NCI-H1092 (cell line): ENCODE results near the gene ILF2.
A peak's percentile ranks its signal among the peaks of the same experiment; 100 is the strongest.
"Not testable (repeated sequence)": the region's sequence is repeated elsewhere in the genome, so short reads cannot be mapped to it uniquely, and the experiment has no call there.

Experiments used
- DNase-seq: peaks from one replicate; lab custom pipeline; 2025; lab: John Stamatoyannopoulos, UW

ILF2 gene

DNA sequence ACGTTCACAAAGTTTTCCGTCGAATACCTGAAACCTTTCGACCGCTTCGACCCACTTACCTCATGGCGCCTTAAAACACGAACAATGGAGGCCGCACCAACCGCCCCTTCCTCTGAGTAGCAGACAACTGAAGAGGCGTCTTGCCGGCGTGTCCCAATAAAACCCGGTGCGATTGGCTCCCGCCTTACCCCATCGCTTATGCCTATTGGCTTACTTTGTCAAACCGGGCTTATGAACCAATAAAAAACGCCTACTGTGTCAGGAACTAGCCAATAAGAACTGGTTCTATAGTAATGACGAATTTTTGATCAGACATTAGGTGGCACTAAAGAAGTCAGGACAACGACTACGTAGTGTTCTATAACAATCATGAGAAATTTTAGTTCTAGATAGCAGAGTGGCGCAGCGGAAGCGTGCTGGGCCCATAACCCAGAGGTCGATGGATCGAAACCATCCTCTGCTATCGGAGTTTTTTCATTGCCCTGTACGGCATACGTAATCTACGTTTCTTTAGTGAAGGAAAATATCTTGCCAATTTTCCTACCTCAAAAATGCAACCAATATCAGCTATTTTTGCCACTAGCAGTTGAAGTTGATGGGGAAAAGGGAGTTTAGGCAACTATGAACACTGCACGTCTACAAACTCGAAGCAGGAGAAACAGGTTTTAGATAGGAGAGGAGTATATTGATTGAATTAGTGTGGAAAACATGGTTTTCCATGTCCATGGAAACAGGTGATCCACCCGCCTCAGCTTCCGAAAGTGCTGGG, at the start of gene ILF2:
TSS of gene ILF2 (minus strand) at position 135 of the 769 bp plus-strand sequence. CDS start at position 64, 71 bp downstream.
- peak; percentile 99 for DNase-seq

DNA sequence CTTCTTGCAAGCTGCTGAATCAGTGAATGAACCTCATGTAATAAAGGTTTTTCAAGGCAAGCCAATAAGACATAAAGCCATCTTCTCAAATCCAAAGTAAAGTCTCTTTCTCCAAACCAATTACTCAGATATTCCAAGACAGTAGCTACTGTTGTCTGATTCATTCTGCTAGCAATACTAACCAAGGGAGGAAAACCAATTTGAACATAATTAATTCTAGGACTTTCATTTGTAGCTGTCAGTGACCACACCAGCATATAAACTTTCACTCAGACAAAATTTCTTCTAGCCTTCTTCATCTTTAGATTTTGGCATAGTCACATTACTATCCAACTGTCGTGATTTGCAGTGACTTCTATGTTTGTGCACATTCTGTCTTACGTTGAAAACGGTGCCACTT, 46.5 kb upstream of the ILF2 start:
- DNase-seq = no peak

DNA sequence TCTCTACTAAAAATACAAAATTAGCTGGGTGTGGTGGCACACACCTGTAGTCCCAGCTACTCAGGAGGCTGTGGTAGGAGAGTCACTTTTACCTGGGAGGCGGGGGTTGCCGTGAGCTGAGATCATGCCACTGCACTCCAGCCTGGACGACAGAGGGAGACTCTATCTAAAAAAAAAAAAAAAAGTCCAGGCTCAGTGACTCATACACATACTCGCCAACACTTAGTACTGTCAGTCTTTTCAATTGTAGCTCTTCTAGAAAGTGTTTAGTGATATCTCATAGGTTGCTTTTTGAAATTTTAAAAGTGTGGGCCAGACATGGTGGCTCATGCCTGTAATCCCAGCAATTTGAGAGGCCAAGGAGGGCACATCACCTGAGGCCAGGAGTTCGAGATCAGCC, 45.4 kb upstream of the ILF2 start:
- DNase-seq = not testable (repeated sequence)

- DNase-seq = no peak
These were observed 40.2 kb upstream of the ILF2 start for GRCh38 chr1:153711026-153711425.

DNA sequence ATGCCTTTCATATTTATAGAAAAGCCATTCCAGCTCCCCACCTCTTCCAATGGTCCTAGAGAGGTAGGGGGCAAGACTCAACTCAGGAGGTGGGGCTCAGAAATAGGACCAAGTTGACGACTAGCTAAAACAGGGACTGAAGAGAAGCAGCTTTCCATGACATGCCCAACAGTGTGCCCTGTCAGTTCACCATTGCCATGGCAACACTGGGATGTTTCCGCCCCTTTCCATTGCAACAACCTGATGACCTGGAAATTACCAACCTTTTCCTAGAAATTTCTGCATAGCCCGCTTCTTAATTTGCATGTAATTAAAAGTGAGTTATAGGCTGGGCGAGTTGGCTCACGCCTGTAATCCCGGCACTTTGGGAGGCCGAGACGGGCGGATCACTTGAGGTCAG, 34.7 kb upstream of the ILF2 start:
- no peak for DNase-seq

DNA sequence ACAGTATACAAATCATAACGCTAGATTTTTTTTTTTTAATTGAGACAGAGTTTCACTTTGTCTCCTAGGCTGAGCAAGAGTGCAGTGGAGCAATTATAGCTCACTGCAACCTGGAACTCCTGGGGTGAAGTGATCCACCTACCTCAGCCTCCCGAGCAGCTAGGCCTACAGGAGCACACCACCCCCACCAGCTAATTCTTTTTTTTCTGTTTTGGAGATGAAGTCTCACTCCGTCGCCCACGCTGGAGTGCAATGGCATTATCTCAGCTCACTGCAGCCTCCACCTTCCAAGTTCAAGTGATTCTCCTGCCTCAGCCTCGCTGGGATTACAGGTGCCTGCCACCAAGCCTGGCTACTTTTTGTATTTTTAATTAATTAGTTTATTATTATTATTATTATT, 29.0 kb upstream of the ILF2 start:
- DNase-seq = no peak

DNA sequence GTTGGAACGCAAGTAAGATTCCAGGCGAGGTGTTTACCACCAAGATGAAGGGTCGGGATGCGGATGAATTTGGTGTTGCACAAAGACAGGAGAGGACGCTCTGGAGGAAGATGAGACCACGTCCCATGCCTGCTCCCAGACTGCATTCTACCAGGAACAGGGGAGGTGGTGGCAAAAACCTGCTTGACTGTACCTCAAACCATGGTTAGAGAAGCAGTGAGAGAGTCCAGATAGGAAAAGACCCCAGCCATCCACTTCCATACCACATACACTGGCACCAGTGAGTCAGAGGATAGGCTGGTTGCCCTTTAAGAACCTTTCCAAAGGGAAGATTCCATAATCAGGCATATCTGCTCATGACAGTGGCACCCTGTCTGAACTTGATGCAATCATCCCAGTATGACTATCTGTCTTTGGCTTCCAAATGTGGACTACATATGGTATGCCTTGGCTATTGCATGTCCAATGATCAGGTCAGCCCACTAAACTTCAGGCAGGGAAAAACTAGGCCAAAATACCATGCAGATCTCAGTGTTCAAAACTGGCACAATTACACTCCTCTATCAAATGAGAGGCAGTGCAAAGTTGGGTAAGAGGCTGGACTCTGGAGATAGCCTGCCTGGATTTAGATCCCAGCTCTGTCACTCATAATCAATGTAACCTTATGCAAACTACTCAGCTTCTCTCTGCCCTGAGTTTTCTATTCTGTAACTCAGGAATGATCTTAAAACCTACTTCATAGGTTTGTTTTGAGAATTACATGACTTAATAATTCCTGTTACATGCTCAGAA, 28.3 kb upstream of the ILF2 start:
- no peak for DNase-seq

DNA sequence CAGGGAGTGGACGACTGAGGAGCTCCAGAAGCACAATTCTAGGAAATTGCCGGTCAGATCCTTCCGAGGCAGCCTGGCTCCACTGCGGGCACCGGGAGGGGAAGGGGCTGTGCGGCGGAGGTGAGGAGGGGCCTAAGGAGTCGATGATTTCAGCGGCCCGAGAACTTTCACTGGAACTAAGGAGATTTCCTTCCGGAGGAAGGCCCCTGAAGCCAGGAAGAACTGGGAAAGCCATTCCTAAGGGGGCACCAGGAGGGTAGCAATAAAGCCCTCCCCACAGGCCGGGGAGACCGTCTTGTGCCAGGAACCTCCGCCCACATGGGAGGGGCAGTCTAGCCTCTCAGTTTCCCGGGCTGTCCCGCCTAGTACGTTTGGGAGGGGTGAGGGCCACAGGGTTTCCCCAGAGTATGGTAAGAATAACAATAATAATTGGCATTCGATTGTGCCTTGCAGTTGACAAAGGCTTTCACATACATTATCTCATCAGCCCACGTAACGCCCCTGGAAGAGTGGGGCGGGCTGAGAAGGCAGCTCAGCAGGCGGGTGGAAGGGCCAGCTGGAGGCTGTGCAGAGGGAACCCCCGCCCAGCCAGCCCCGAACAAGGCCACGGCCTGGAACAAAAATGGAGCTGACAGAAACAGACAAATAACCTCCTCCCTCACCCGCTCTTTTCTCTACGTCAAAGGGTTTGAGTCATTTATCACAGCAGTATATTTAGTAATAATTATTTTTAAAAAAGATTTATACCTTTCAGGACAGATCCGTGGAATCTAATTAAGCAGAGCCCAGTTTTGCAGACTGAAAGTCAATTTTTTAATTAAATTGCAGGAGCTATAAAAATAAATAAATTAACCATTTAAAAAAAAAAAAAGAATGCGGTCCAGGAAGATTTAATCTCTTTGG, 27.5 kb upstream of the ILF2 start:
- no peak for DNase-seq

DNA sequence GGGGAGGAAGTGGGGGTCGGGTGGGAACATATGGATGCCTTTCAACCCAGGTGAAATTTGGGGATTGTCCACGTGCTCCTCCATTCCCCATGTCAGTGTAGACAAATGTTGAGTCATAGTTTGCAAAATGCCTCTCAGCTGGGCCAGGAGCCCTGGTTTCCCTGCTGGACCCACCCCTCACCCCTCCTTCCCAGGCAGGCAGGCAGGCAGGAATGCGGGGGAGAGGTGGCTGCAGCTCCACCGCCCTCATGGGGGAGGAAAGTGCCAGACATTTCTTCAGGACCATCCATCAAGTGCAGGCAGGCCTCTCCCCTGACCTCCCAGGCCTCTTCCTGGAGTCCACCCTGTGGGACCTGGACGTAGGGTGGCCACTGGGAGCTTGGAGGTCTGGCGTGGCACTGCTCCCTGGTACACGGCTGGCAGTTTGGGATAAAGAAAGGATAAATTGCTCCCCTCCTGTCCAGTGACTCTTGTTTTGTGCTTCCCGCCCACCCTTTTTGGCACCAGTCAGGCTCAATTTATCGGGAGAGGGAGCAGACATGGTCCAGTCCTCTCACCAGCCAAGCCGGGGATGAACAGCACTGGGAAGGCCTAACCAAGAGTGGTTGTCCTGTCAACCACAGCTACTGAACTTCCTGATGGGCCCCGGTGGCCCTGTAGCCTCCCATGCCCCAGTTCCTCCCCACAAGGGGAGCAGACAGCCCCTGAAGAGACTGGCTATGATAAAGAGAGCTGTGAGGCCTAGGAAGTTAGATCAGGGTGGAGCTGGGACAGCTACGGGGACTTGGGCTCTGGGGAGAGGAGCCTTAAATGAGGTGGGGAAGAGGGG, 26.6 kb upstream of the ILF2 start:
- DNase-seq = no peak

DNA sequence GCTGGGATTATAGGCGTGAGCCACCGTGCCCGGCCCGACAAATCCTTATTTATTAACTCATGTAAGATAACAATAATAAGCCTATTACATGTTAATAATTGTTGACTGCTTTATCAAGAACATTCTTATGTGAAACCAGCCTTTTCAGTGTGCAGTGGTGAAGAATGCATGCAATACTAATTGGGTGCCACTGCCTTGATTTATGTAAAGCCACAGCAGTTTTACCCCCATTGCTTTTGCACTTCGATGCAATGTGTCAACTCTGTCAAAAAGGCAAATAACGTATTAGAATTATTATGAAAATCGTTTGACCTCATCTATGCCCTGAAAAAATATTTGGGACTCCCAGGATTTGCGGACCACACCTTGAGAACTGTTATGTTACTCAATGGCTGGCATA, 25.9 kb upstream of the ILF2 start:
- no peak for DNase-seq

DNA sequence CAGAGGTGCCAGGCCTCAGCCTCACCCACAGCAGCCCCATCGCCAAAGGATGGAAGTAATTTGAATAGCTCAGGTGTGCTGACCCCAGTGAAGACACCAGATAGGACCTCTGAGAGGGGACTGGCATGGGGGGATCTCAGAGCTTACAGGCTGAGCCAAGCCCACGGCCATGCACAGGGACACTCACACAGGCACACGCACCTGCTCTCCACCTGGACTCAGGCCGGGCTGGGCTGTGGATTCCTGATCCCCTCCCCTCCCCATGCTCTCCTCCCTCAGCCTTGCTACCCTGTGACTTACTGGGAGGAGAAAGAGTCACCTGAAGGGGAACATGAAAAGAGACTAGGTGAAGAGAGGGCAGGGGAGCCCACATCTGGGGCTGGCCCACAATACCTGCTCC, 22.7 kb upstream of the ILF2 start:
- no peak for DNase-seq

- DNase-seq = no peak
These were observed 18.0 kb upstream of the ILF2 start for GRCh38 chr1:153688736-153689328.

DNA sequence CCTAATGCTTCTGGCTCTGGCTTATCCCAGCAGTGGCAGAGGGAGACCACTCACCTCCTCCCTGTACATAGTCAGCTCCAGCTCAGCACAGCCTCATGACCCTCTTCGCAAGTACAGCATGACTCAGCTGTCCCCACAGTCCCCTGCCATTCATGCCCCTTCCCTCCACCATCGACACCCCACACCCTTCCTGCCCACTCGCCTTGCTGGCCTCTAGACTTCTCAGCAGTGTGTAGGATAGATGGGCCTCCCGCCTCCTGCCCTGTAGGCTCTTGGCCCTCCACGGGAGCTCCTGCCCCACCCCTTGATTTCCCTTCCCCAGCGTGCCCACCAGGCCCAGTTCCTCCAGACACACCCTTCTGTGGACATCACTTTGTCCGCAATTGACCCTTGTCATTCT, 17.5 kb upstream of the ILF2 start:
- no peak for DNase-seq

GRCh38 chr1:153687346-153688125, 16.7 kb upstream of the ILF2 start:
- no peak for DNase-seq

GRCh38 chr1:153685544-153686340, 14.9 kb upstream of the ILF2 start:
- no peak for DNase-seq

DNA sequence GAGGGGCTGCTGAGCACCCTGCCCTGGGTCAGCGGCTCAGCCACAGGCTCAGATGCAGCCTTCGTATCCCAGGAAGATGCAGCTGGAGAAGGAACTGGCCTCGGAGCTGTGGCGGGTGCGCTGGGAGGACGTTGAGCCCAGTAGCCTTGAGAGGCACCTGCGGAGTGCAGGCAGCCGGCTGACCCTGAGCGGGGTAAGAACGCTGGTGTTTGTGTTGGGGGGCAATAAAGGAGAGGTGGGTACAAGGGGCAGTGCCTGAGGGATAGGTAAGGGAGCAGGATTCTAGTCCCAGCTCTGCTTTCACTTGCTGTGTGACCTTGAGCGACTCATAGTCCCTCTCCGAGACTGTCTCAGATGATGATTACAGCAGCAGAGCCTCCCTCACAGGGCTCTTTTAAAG, 14.1 kb upstream of the ILF2 start:
- no peak for DNase-seq

DNA sequence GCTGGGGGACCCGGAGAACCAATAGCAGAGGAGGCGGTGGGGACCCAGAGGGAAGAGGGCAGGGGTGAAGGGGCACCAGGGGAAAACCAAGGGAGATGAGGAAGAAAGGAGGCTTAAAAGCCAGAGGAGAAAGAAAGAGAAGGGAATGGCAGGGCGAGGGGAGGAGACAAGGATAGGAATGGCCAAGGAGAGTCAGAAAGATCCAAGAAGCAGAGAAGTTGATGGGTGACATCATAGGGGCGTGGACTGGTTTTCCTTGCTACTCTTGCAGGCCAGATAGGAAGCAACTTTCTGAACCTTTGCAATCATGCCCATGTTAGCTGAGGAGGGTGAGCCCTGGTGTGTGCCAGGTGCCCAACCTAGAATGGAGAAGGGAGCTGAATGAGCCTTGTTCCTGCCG, 13.1 kb upstream of the ILF2 start:
- DNase-seq = no peak

DNA sequence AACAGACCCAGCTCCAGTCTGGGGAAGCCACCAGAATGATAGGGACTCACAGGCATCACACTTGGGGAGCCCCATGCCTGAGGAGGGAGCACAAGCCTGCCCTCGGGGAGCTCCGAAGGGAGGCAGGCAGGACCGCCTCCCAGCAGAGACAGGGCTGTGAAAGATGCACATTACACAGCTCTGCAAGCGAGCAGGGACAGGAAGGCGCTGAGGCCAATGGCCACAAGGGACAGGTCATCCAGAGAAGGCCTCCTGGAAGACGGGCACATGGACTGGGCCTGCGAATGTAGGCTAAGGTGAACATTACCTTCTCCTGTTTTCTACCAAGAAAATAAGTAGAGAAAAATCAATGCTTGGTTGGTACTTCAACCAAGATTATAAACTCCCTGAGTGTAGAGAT, 11.9 kb upstream of the ILF2 start:
- no peak for DNase-seq

DNA sequence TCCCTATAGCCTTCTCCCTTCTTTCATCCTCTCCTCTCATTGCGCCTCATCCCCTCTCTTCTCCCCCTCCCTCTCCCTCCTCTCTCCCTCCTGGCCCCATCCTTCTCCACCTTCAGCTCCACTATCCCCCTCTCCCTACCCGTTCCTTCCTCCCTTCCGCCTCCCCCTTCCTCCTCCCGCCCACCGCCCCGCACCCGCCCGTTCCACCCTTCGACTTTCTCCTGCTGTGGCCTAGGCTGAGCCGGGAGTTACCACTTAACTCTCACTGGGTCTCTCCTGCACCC, 9.3 kb upstream of the ILF2 start:
- no peak for DNase-seq
